Activated naive CD4-positive, alpha-beta T cell treated with anti-CD3 and anti-CD28 coated beads for 36 hours (primary cell): ENCODE measurements around the gene ZNFX1. TPM values are rescaled to one million over a fixed set of nuclear protein-coding genes. Genes with fewer than 3 reads are reported as not detected.
A peak's percentile ranks its signal among the peaks of the same experiment; 100 is the strongest.
"Not testable (repeated sequence)": the region's sequence is repeated elsewhere in the genome, so short reads cannot be mapped to it uniquely, and the experiment has no call there.

ENCODE experiments used
- CTCF ChIA-PET: fragments of 350-600 bp; sonication (Branson Sonifier 250); formaldehyde crosslinking; loops from one replicate; lab custom pipeline; 2021; ENCODE audit warnings: antibody characterized with exemption; lab: Charles Lee
- DNase-seq: peaks from one replicate; pipeline ENCODE4 v3.0.0-alpha.2; 2020
- H3K27ac Mint-ChIP-seq: one replicate; pipeline ENCODE4 v1.8.0; 2021; ENCODE audit warnings: mild to moderate bottlenecking, mixed read lengths
- H3K27me3 Mint-ChIP-seq: one replicate; pipeline ENCODE4 v1.8.0; 2021; ENCODE audit warnings: low read depth, mixed read lengths
- H3K36me3 Mint-ChIP-seq: one replicate; pipeline ENCODE4 v1.8.0; 2021; ENCODE audit warnings: low read depth, mixed read lengths
- H3K4me1 Mint-ChIP-seq: one replicate; pipeline ENCODE4 v1.8.0; 2021; ENCODE audit warnings: low read depth, mixed read lengths
- H3K4me3 Mint-ChIP-seq: one replicate; pipeline ENCODE4 v1.8.0; 2021; ENCODE audit warnings: mild to moderate bottlenecking, moderate library complexity, mixed read lengths
- H3K9me3 Mint-ChIP-seq: one replicate; pipeline ENCODE4 v1.8.0; 2021; ENCODE audit warnings: mixed read lengths
- intact Hi-C: fragments of 100-400 bp; cut with micrococcal nuclease; formaldehyde crosslinking; loops from one replicate; pipeline ENCODE4 v1.15.1; 2023
- total RNA-seq, 2 experiments: library from RNA; stranded (reverse); gene quantifications; one replicate each; pipeline ENCODE4 v1.2.3, GENCODE V29; 2021

ZNFX1 gene
- total RNA-seq, 2 experiments from 2014 or later: 18.2 to 19.0 TPM

DNA sequence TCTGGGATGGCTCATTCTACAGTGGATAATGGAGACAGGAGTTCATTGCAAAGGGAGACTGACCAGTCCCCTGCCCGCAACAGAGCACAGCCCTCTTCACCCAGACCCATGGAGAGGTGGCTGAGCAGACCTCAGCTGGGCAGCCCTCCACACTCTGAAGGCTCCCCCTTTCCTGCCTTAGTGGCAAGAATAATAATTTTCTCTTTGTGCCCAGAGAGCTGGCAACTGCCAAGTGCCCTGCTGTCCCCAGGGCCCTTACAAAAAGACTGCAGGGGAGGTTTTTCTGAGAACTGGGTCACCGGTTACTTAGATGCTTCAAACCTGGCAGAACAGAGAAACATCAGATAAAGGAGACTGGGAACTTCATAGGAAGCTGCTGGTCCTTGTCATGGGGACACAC lies 35.4 kb upstream of the ZNFX1 start:
- Mint-ChIP-seq H3K27me3 (peaks cover 20% of the 10 kb centered on the region), H3K4me3 (no peak overlapping the region), H3K4me1 (peaks cover 14% of the 10 kb centered on the region), H3K27ac (no peak overlapping the region), H3K36me3 (no peaks in the 10 kb centered on the region), H3K9me3 (no peaks in the 10 kb centered on the region)
- no peak for DNase-seq
- intact Hi-C loops: no loop called here
- CTCF ChIA-PET: interaction anchor here (0.5 to 0.6 kb wide), 2 partner anchors 23 to 58 kb away, joined by 3 to 4 read pairs; no protein-coding TSS in a partner anchor

DNA sequence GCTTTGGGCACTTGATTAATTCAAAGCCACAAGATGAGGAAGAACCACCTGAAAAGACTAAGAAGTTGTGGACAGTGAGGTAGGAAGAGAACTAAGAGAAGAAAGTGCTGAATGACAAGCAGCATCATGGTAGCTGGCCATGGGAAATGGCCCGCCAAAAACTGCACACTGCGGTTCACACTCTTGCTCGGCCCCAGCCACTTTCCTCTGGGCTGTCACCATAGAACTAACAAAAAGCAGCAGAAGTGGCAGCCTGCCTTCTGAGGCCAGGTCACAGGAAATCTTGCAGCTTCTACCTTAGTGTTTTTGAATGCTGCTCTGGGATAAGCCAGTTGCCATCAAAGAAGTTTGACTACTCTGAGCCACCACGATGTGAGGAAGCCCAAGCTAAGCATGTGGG lies 34.8 kb upstream of the ZNFX1 start:
- intact Hi-C loops: no loop called here
- Mint-ChIP-seq H3K36me3 (no peaks in the 10 kb centered on the region), H3K4me1 (peaks cover 11% of the 10 kb centered on the region), H3K4me3 (no peak overlapping the region), H3K27me3 (peaks cover 15% of the 10 kb centered on the region), H3K27ac (no peak overlapping the region), H3K9me3 (no peaks in the 10 kb centered on the region)
- no peak for DNase-seq
- CTCF ChIA-PET: no interaction called here

DNA sequence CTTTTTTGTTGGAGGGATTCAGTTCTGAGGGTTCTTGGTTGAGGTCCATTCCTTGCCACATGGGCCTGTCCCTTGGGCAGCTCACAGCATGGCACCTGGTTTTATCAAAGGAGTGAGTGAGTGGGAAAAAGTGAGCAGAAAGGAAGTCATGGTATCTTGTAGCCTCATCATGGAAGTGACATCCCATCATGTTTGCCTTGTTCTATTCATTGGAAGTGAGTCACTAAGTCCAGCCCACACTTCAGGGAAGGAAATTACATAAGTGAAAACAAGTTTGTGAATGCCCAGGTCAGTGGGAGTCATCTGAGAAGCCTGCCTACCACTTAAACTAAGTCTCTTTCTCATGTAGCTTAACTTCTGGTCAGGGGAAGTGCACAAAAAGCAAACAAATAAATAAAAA lies 32.8 kb upstream of the ZNFX1 start:
- CTCF ChIA-PET: interaction anchor here (0.6 to 1.4 kb wide), 2 partner anchors 64 to 144 kb away, joined by 3 read pairs; no protein-coding TSS in a partner anchor
- Mint-ChIP-seq H3K9me3 (no peaks in the 10 kb centered on the region), H3K27ac (no peak overlapping the region), H3K4me1 (peaks cover 11% of the 10 kb centered on the region), H3K4me3 (no peak overlapping the region), H3K36me3 (no peaks in the 10 kb centered on the region), H3K27me3 (peaks cover 2% of the 10 kb centered on the region)
- no peak for DNase-seq
- intact Hi-C loops: no loop called here

DNA sequence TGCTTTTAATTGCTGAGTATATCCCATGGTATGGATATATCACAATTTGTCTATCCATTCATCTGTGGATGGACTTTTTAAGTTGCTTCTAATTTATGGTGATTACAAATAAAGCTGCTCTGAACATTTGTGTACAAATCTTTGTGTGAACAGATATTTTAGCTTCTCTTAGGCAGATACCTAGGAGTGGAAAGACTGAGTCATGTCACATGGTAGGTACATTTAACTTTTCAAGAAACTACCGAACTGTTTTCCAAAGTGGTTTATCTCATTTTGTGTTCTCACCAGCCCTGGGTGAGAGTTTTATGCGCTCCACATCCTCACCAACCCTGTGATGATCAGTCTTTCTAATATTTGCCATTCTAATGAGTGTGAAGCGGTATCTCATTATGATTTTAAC lies 31.0 kb upstream of the ZNFX1 start:
- no peaks in the 10 kb centered on the region for H3K36me3 Mint-ChIP-seq
- intact Hi-C loops: no loop called here
- no peak overlapping the region for H3K27ac Mint-ChIP-seq
- no peak for DNase-seq
- peaks cover 14% of the 10 kb centered on the region for H3K4me1 Mint-ChIP-seq
- no peaks in the 10 kb centered on the region for H3K9me3 Mint-ChIP-seq
- CTCF ChIA-PET: no interaction called here
- H3K27me3 Mint-ChIP-seq: peaks cover 2% of the 10 kb centered on the region
- no peak overlapping the region for H3K4me3 Mint-ChIP-seq

DNA sequence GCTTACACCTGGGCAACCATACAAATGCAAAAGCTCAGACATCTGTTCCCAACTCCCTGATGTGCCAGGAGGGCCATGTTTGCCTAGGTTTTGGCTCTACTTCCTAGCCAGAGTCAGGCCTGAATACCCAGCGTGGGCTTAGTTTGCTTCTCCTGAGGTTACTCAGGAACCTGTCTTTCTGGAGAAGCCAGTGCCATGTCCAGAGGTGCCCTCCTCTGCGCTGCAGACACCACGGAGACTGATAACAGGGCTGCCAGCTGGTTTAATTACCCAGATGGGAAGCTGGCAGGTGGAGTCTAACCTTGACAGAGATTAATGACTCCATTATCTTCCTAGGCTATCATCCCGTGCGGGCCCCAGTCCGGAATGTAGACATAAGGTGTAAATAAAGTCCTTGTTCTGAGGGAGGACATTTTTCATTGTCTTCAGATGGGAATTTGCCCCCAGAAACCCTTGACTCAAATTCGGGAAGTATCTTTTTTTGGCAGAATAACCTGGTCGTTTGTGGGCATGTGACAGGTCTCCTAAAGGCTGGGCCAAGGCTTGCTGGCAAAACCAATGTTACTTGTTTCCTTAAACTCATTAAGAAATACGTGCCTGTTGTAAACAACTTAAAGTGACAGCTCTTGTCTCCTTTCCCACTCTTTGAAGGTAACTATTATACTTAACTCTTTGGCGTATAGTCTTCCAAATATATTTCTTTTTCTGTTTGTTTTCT lies 29.2 kb upstream of the ZNFX1 start:
- H3K27ac Mint-ChIP-seq: no peak overlapping the region
- intact Hi-C loops: no loop called here
- no peaks in the 10 kb centered on the region for H3K27me3 Mint-ChIP-seq
- no peaks in the 10 kb centered on the region for H3K9me3 Mint-ChIP-seq
- CTCF ChIA-PET: no interaction called here
- no peak overlapping the region for H3K4me3 Mint-ChIP-seq
- H3K4me1 Mint-ChIP-seq: peaks cover 17% of the 10 kb centered on the region
- DNase-seq: no peak
- H3K36me3 Mint-ChIP-seq: no peaks in the 10 kb centered on the region

DNA sequence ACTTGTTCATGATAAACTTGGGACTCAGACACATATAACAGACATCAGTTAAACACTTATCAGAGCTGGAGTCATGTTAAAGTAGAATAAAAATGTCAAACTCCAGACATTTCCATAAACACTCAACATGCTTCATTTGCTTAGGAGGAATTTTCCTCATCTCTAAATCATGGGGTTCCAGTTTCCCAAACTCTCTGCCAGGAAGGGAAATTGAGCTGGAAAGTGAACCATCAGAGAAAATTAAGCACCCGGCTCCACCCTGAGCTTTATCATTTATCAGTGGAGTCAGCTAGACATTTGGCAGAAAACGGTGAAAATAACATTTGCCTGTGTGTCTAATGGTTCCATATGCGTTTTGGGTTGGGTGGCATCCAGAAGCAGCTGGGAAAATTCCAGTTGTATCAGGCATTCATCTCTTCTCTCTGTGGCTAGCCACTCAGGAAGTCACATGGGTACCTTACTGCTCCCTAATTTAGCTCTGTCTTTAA lies 25.3 kb upstream of the ZNFX1 start:
- CTCF ChIA-PET: interaction anchor here (0.6 kb wide), 2 partner anchors 9 to 236 kb away, joined by 4 to 5 read pairs; no protein-coding TSS in a partner anchor
- no peaks in the 10 kb centered on the region for H3K27me3 Mint-ChIP-seq
- intact Hi-C loops: no loop called here
- H3K36me3 Mint-ChIP-seq: no peaks in the 10 kb centered on the region
- H3K4me3 Mint-ChIP-seq: no peak overlapping the region
- DNase-seq: no peak
- peaks cover 6% of the 10 kb centered on the region for H3K4me1 Mint-ChIP-seq
- no peaks in the 10 kb centered on the region for H3K9me3 Mint-ChIP-seq
- no peak overlapping the region for H3K27ac Mint-ChIP-seq

DNA sequence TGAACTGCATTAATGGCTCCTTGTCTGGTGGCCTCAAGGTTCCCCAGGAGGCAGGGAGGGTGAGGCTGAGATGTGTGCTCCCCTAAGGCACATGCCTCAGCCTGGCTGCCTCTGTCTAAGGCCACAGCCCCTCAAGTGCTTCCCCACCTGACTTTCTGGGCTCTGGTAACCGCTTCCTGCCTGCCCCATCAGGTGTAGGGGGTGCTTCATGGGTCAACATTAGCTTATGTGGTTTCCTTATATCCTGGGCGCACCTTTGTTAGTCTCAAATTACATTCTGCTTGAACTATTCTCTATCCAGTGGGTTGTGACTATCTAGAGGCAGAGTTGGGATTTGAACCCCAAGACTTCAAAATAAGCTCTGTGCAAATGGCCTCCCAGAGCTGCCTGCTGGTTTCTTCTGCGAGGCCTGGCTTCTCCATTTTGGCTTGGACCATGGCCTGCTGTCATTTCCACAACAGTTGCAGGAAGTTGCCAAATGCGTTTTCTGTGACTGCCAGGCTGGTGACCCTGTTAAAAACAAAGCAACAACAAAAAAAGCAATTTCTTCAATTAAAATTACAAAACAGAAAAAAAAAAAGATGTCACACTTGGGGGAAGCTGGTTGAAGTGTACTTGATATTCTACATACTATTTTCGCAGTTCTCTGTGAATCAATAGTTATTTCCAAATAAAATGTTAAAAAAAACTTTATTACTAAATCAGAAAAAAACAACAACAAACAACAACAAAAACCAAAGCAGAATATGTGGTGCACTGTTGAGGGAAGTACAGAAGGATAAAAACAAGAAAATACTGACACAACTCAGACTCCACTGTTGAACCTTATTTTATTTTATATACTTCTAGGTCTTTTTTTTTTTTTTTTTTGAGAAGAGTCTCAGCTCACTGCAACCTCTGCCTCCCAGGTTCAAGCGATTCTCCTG lies 20.0 kb upstream of the ZNFX1 start:
- Mint-ChIP-seq H3K36me3 (peaks cover 21% of the 10 kb centered on the region), H3K9me3 (no peaks in the 10 kb centered on the region), H3K4me1 (peaks cover 8% of the 10 kb centered on the region), H3K27ac (no peak overlapping the region), H3K4me3 (no peak overlapping the region), H3K27me3 (no peaks in the 10 kb centered on the region)
- CTCF ChIA-PET: no interaction called here
- intact Hi-C loops: no loop called here
- DNase-seq: no peak

DNA sequence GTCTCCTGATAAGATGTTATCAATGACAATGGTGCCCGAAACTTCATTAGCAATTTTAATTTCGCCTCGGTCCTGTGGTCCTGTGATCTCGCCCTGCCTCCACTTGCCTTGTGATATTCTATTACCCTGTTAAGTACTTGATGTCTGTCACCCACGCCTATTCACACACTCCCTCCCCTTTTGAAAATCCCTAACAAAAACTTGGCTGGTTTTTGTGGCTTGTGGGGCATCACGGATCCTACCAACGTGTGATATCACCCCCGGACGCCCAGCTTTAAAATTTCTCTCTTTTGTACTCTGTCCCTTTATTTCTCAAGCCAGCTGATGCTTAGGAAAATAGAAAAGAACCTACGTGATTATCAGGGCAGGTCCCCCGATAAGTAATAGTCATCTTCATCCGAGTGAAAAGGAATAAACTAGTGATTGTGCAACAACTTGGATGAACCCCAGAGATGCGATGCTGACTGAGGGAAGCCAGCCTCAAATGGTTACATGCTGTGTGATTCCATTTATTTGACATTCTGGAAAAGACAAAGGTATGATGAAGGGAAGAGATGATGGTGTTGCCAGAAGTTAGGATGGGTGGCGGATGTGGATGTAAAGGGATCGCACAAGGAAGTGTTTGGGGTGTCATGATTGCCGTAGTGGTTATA lies 16.3 kb upstream of the ZNFX1 start:
- H3K27me3 Mint-ChIP-seq, H3K27ac Mint-ChIP-seq, H3K9me3 Mint-ChIP-seq, H3K4me3 Mint-ChIP-seq, DNase-seq, intact Hi-C loops, CTCF ChIA-PET, H3K4me1 Mint-ChIP-seq: not testable (repeated sequence)
- H3K36me3 Mint-ChIP-seq: peaks cover 42% of the 10 kb centered on the region

DNA sequence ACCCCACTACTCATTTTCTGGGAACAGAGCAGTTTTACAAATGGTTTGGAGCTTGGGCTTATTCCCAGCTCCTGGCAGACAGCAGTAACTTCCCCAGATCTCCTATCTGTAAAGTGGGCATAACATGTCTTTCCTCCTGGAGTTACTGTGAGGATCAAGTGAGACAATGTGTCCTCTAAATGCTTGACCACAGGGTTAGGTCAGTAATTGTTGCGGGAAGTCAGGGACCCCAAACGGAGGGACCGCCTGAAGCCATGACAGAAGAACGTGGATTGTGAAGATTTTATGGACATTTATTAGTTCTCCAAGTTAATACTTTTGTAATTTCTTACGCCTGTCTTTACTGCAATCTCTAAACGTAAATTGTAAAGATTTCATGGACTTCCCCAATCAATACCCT lies 15.3 kb upstream of the ZNFX1 start:
- Mint-ChIP-seq H3K9me3 (no peaks in the 10 kb centered on the region), H3K4me3 (no peak overlapping the region), H3K27me3 (no peaks in the 10 kb centered on the region), H3K36me3 (peaks cover 52% of the 10 kb centered on the region), H3K27ac (no peak overlapping the region), H3K4me1 (peaks cover 6% of the 10 kb centered on the region)
- intact Hi-C loops: no loop called here
- no peak for DNase-seq
- CTCF ChIA-PET: no interaction called here

DNA sequence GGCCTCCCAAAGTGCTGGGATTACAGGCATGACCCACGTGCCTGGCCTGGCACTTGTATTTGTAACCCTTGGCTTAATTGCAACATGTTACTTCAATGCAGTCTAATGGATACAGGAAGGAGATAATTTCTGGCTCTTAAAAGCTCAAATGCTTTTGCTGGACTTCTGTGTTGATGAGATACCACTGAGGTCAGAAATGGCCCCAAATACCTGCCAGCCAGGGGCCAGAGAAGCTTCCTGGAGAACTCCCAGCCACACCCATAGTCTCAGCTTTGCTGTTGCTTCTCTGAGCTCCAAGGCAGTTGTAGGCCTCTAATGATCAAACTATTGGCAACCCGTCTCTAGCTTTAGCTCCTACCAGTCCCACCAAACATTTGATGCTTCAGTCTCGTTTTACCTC lies 14.2 kb upstream of the ZNFX1 start:
- H3K4me3 Mint-ChIP-seq: no peak overlapping the region
- H3K36me3 Mint-ChIP-seq: peaks cover 64% of the 10 kb centered on the region
- CTCF ChIA-PET: interaction anchor here (1.0 kb wide), 1 partner anchor 28 kb away, joined by 3 read pairs; no protein-coding TSS in a partner anchor
- H3K27me3 Mint-ChIP-seq: no peaks in the 10 kb centered on the region
- peaks cover 3% of the 10 kb centered on the region for H3K9me3 Mint-ChIP-seq
- intact Hi-C loops: no loop called here
- H3K4me1 Mint-ChIP-seq: peaks cover 11% of the 10 kb centered on the region
- DNase-seq: no peak
- peak overlapping the region; percentile 36 for H3K27ac Mint-ChIP-seq

DNA sequence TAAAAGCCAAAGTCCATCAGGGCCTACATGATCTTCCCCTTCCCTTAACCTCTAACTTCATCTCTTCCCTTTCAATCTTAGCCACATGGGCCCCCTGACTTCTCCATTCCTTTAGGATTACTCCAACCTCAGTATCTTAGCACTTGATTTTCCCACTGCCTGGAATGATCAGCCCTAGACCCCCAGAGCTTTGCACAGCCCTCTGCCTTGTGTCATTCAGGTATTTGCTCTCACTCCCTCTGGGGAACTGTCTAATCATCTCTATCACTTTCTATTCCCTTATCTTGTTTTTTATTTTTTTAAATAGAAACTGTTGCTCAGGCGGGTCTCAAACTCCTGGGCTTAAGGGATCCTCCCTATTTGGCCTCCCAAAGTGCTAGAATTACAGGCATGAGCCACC lies 13.3 kb upstream of the ZNFX1 start:
- CTCF ChIA-PET: no interaction called here
- H3K4me1 Mint-ChIP-seq: peaks cover 19% of the 10 kb centered on the region
- DNase-seq: no peak
- no peak overlapping the region for H3K4me3 Mint-ChIP-seq
- peak overlapping the region; percentile 58 for H3K27ac Mint-ChIP-seq
- peaks cover 11% of the 10 kb centered on the region for H3K9me3 Mint-ChIP-seq
- H3K27me3 Mint-ChIP-seq: no peaks in the 10 kb centered on the region
- peaks cover 66% of the 10 kb centered on the region for H3K36me3 Mint-ChIP-seq
- intact Hi-C loops: no loop called here

DNA sequence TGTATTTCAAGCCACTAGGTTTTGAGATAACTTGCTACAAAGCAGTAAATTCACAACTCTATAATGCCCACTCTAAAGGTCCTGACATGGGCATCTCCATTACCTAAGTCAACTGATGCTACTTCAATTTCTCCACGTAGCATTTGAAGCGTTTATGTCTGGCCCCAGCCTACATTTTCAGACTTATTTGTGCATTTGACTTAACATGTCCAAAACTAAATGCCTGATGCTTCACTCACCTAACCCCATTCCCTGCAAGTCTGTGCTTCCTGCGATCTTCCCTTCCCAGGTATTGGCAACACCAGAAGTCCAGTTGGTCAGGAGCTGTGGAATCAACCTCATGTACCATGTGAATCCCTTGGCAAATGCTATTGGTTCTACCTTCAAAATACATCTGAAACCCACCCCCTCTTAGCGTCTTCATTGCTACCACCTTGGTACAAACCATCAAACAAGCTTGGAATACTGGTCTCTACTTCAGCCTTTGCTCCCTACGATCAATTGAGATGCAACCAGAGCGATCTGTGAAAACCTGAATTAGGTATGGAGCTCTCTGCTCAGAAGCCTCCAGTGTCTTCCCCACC lies 12.8 kb upstream of the ZNFX1 start:
- CTCF ChIA-PET: no interaction called here
- Mint-ChIP-seq H3K4me1 (peaks cover 24% of the 10 kb centered on the region), H3K4me3 (no peak overlapping the region), H3K9me3 (peaks cover 11% of the 10 kb centered on the region), H3K27ac (no peak overlapping the region), H3K36me3 (peaks cover 69% of the 10 kb centered on the region), H3K27me3 (no peaks in the 10 kb centered on the region)
- no peak for DNase-seq
- intact Hi-C loops: no loop called here
